ENCODE results near the gene ERVMER34-1.

ERVMER34-1 gene

GRCh38 chr4:52748432-52748831 is 2.8 kb downstream of the ERVMER34-1 start:
- Mint-ChIP-seq H3K36me3 (ENCODE audit: low read depth) (no peaks in the 10 kb centered on the region), H3K4me1 (peaks cover 6% of the 10 kb centered on the region), H3K27me3 (peaks cover 43% of the 10 kb centered on the region), H3K4me3 (no peak overlapping the region), H3K9me3 (peaks cover 4% of the 10 kb centered on the region), H3K27ac (no peak overlapping the region)
- DNase-seq (no peak), ATAC-seq (no peak)

DNA sequence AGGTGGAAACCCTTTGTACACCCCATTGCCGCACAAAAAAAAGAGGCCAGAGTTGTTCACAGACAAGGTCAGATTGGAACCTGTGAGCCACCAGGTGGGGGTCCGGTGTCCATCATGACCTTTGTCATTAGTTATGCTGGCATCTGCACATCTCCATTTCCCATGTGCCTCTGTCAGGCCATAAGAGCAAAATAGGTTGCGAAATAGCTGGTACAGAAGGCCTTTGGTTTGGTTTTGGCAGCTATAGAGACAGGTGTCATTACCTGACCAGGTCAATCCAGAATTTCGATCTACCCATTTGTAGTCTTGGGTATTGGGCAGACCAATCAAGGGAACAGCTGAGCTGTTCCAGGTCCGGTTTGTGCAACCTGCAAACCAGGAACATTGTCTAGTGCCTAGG is 6.6 kb downstream of the ERVMER34-1 start:
- H3K4me1 Mint-ChIP-seq, result no peaks in the 10 kb centered on the region
- H3K4me3 Mint-ChIP-seq, result no peak overlapping the region
- H3K9me3 Mint-ChIP-seq, result no peaks in the 10 kb centered on the region
- no peak for DNase-seq
- no peaks in the 10 kb centered on the region for H3K36me3 Mint-ChIP-seq (ENCODE audit: low read depth)
- ATAC-seq, result no peak
- peaks cover 16% of the 10 kb centered on the region for H3K27me3 Mint-ChIP-seq
- no peak overlapping the region for H3K27ac Mint-ChIP-seq

DNA sequence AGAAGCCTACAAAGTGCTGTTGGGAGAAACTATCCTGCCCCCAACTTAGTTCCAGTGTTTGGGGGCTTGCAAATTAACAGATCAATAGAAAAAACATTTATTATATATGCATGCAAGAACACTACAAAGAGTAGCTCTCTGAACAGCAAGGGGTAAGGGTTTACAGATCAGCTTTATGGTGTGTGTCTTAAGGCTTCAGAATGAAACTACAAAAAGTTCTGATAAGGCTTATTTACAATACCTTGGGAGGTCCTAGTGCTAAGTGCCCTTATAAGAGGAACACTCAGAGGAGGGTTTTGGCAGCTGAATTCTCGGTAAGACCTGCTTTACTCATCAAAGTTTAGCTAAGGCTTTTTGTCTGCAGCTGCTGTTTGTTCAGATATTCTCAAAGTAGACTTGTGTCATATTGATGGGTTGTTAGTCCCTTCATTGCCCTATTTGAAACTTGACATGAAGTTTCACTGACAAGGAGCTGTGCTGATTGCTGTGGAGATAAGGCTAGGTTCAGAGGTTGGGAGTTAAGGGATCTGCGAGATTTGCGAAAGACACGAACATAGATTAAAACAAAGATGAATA is 7.7 kb downstream of the ERVMER34-1 start:
- Mint-ChIP-seq H3K4me1 (no peaks in the 10 kb centered on the region), H3K36me3 (ENCODE audit: low read depth) (no peaks in the 10 kb centered on the region), H3K27ac (no peak overlapping the region), H3K27me3 (peaks cover 7% of the 10 kb centered on the region), H3K9me3 (no peaks in the 10 kb centered on the region), H3K4me3 (no peak overlapping the region)
- ATAC-seq (no peak), DNase-seq (no peak)

DNA sequence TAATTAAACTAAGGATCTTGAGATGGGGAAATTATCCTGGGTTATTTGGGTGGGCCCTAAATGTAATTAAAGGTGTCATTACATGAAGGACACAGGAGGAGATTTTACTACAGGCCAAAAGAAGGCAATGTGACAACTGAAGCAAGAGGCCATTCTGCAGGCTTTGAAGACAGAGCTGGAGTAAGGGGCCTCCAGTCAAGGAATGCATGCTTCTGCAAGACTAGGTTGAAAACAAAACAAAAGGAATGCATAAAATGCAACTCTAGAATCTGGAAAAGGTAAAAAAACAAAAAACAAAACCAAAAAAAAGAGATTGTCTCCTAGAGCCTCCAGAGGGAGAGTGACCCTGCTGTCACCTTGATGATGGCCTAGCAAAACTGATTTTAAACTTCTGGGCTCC is 21.6 kb downstream of the ERVMER34-1 start:
- DNase-seq, result no peak
- no peaks in the 10 kb centered on the region for H3K4me1 Mint-ChIP-seq
- no peak overlapping the region for H3K4me3 Mint-ChIP-seq
- H3K36me3 Mint-ChIP-seq (ENCODE audit: low read depth), result no peaks in the 10 kb centered on the region
- H3K27me3 Mint-ChIP-seq, result peaks cover 5% of the 10 kb centered on the region
- no peaks in the 10 kb centered on the region for H3K9me3 Mint-ChIP-seq
- H3K27ac Mint-ChIP-seq, result no peak overlapping the region
- no peak for ATAC-seq

GRCh38 chr4:52728691-52729240 is 22.5 kb downstream of the ERVMER34-1 start:
- no peak for ATAC-seq
- Mint-ChIP-seq H3K9me3 (no peaks in the 10 kb centered on the region), H3K4me1 (no peaks in the 10 kb centered on the region), H3K27me3 (peaks cover 3% of the 10 kb centered on the region), H3K4me3 (no peak overlapping the region), H3K27ac (no peak overlapping the region), H3K36me3 (ENCODE audit: low read depth) (no peaks in the 10 kb centered on the region)
- DNase-seq, result no peak

GRCh38 chr4:52726826-52727580 is 24.2 kb downstream of the ERVMER34-1 start:
- no peak for DNase-seq
- H3K36me3 Mint-ChIP-seq (ENCODE audit: low read depth), result no peaks in the 10 kb centered on the region
- peaks cover 3% of the 10 kb centered on the region for H3K27me3 Mint-ChIP-seq
- no peaks in the 10 kb centered on the region for H3K9me3 Mint-ChIP-seq
- H3K4me1 Mint-ChIP-seq, result peaks cover 4% of the 10 kb centered on the region
- no peak overlapping the region for H3K4me3 Mint-ChIP-seq
- no peak for ATAC-seq
- no peak overlapping the region for H3K27ac Mint-ChIP-seq

DNA sequence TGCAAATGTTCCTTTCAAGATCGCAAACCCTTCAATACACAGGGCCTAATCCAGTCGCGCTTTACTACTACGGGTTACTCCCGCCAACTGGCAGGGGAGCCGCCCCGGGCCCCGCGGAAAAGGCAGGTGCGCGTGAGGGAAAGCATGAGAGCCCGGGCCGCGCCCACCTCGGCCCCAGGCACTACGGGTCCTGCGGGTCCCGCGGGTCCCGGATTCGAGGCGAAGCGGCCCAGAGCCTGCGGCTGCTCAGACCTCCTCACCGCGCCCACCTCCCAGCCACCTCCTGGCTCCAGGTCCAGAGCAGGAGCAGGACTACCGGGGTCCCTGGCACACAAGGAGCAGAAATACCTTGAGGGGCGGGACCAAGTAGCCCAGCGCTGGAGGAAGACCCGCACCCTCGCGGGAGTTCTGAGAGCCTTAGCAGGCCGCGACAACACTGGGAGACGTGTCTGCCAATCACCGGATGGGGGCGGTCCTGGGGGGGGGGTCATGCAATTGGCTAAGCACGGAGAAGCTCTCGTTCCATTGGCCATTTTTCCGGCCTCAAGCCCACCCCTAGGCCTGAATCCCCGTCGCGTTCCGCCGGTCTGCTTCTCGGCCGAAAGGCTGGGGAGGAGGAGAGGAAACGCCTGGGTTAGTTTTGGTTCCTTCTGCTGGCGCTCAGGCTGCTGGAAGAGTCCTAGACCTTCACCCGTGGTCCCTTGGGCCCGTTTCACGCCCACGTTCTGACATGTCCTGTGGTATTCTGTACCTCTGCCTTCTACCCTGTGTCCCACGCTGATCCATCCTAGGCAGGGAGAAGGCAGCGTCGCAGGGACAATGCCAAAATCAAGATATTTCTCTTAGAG is 29.0 kb downstream of the ERVMER34-1 start:
- H3K4me3 Mint-ChIP-seq, result peak overlapping the region; percentile 79
- no peaks in the 10 kb centered on the region for H3K9me3 Mint-ChIP-seq
- ATAC-seq (peak; percentile 98), DNase-seq (peak; percentile 88)
- peaks cover 11% of the 10 kb centered on the region for H3K4me1 Mint-ChIP-seq
- H3K36me3 Mint-ChIP-seq (ENCODE audit: low read depth), result peaks cover 18% of the 10 kb centered on the region
- peak overlapping the region; percentile 69 for H3K27ac Mint-ChIP-seq
- peaks cover 1% of the 10 kb centered on the region for H3K27me3 Mint-ChIP-seq

GRCh38 chr4:52718123-52718522 is 33.1 kb downstream of the ERVMER34-1 start:
- Mint-ChIP-seq H3K27me3 (no peaks in the 10 kb centered on the region), H3K9me3 (peaks cover 4% of the 10 kb centered on the region), H3K36me3 (ENCODE audit: low read depth) (peaks cover 55% of the 10 kb centered on the region), H3K4me1 (peaks cover 43% of the 10 kb centered on the region), H3K4me3 (no peak overlapping the region), H3K27ac (no peak overlapping the region)
- DNase-seq (no peak), ATAC-seq (no peak)

DNA sequence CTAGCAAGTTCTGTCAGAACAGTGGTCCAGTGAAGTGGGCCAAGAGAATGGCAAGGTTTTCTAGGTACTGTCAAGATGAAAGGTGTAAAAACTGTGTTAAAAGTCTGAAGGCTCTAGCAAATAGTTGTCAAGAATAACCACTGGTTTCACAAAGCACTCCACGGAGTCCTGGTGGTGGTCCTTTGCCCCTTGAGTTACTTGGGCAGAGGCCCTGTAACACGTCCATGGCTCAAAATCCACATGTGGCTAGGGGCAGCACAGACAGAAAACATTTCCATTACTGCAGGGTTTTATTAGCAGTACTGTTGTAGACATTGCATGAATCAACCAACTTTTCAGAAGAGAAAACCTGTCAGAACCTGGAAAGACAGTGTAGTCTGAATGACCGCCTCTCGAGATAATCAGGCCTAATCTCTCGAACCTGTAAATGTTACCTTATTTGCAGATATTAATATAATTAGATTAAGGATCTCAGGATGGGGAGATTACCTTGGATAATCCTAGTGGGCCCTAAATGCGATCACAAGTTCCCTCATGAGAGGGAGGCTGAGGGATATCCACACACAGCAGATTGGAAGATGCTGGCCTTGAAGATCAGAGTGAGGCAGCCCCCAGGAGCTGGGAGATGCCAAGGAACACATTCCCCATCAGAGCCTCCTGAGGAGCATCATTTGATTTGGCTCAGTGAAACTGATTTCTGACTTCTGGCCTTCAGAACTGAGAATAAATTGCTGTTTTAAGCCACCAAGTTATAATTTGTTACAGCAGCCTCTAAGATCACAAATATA is 34.7 kb downstream of the ERVMER34-1 start:
- ATAC-seq, result no peak
- H3K4me3 Mint-ChIP-seq, result no peak overlapping the region
- H3K27ac Mint-ChIP-seq, result peak overlapping the region; percentile 99
- H3K27me3 Mint-ChIP-seq, result no peaks in the 10 kb centered on the region
- H3K4me1 Mint-ChIP-seq, result peaks cover 43% of the 10 kb centered on the region
- peaks cover 4% of the 10 kb centered on the region for H3K9me3 Mint-ChIP-seq
- H3K36me3 Mint-ChIP-seq (ENCODE audit: low read depth), result peaks cover 60% of the 10 kb centered on the region
- DNase-seq, result no peak

DNA sequence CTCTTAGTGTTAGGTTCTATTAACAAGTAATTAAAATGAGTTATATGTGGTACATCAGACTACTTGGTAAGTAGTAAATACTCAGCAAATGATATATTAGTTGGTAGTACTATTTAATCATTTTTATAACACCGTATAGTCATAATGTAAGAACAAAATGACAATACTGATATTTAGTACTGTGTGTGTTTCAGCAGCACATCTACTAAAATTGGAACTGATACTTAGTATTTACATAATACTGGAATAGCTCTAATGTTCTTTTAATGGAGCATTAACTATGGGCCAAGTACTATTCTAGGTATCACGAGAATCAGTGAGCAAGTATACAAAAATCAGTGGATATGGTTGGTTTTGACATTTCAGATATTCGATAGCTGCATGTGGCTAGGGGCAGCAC is 35.3 kb downstream of the ERVMER34-1 start:
- peaks cover 46% of the 10 kb centered on the region for H3K4me1 Mint-ChIP-seq
- DNase-seq (no peak), ATAC-seq (no peak)
- peak overlapping the region; percentile 94 for H3K4me3 Mint-ChIP-seq
- no peaks in the 10 kb centered on the region for H3K27me3 Mint-ChIP-seq
- H3K36me3 Mint-ChIP-seq (ENCODE audit: low read depth), result peaks cover 60% of the 10 kb centered on the region
- peak overlapping the region; percentile 99 for H3K27ac Mint-ChIP-seq
- peaks cover 4% of the 10 kb centered on the region for H3K9me3 Mint-ChIP-seq

GRCh38 chr4:52715255-52715897 is 35.8 kb downstream of the ERVMER34-1 start:
- Mint-ChIP-seq H3K36me3 (ENCODE audit: low read depth) (peaks cover 55% of the 10 kb centered on the region), H3K9me3 (peaks cover 4% of the 10 kb centered on the region), H3K4me1 (peaks cover 51% of the 10 kb centered on the region), H3K27ac (peak overlapping the region; percentile 99), H3K27me3 (no peaks in the 10 kb centered on the region), H3K4me3 (peak overlapping the region; percentile 94)
- ATAC-seq, result no peak
- DNase-seq, result no peak

DNA sequence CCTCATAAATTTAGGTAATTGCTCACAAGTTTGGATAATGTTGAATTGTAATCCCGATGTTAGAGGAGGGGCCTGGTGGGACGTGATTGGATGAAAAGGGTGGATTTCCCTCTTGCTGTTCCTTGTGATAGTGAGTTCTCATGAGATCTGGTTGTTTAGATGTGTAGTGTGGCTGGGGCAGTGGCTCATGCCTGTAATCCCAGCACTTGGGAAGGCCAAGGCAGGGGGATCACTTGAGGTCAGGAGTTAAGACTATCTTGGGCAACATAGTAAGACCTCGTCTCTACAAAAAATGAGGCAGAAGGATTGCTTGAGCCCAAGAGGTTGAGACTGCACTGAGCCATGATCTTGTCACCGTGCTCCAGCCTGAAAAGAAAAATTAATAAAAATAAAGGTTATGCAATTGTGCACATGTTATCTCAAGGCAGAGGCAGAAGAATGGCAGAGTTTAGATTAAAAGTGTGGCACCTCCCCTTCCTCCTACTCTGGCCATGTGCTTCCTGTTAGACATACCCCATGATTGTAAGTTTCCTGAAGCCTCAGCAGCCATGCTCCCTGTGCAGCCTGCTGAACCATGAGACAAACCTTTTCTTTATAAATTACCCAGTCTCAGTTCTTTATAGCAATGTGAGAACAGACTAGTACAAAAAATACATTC is 36.5 kb downstream of the ERVMER34-1 start:
- ATAC-seq (no peak), DNase-seq (no peak)
- Mint-ChIP-seq H3K27me3 (no peaks in the 10 kb centered on the region), H3K4me3 (peak overlapping the region; percentile 94), H3K27ac (peak overlapping the region; percentile 99), H3K36me3 (ENCODE audit: low read depth) (peaks cover 50% of the 10 kb centered on the region), H3K9me3 (peaks cover 4% of the 10 kb centered on the region), H3K4me1 (peaks cover 51% of the 10 kb centered on the region)

GRCh38 chr4:52713456-52713937 is 37.7 kb downstream of the ERVMER34-1 start:
- H3K4me1 Mint-ChIP-seq, result peaks cover 56% of the 10 kb centered on the region
- peak overlapping the region; percentile 99 for H3K27ac Mint-ChIP-seq

More at GRCh38 chr4:52713456-52713937, 37.7 kb downstream of the ERVMER34-1 start:
- H3K36me3 Mint-ChIP-seq (ENCODE audit: low read depth), result peaks cover 46% of the 10 kb centered on the region
- peaks cover 4% of the 10 kb centered on the region for H3K9me3 Mint-ChIP-seq
- no peaks in the 10 kb centered on the region for H3K27me3 Mint-ChIP-seq
- H3K4me3 Mint-ChIP-seq, result peak overlapping the region; percentile 94
- no peak for ATAC-seq
- DNase-seq, result no peak
